H9 (cell line): Measurements from ENCODE around the gene IGF2R. TPM values are rescaled to one million over a fixed set of nuclear protein-coding genes. Genes with fewer than 3 reads are reported as not detected.

Experiments
- DNase-seq: peaks from one replicate; pipeline ENCODE4 v3.0.0-alpha.2; 2017
- H2AFZ ChIP-seq: one replicate; pipeline ENCODE4 v1.6.1; 2013; ENCODE audit warnings: mild to moderate bottlenecking, low read length, control low read depth, moderate library complexity
- H2AK5ac ChIP-seq: 2 replicates; pipeline ENCODE4 v1.6.1; 2013; ENCODE audit warnings: low read length, control low read depth, mixed read lengths; ENCODE audit not compliant: insufficient read length
- H2BK120ac ChIP-seq: one replicate; pipeline ENCODE4 v1.6.1; 2013; ENCODE audit warnings: low read depth, mild to moderate bottlenecking, low read length, control low read depth, inconsistent platforms; ENCODE audit not compliant: poor library complexity, severe bottlenecking
- H2BK12ac ChIP-seq: 2 replicates; pipeline ENCODE4 v1.6.1; 2013; ENCODE audit warnings: low read length, control low read depth, mixed read lengths, low read depth; ENCODE audit not compliant: insufficient read length
- H2BK15ac ChIP-seq: 2 replicates; pipeline ENCODE4 v1.6.1; 2013; ENCODE audit warnings: low read depth, low read length, control low read depth
- H2BK20ac ChIP-seq: one replicate; pipeline ENCODE4 v1.6.1; 2013; ENCODE audit warnings: low read depth, mild to moderate bottlenecking, low read length, control low read depth, inconsistent platforms; ENCODE audit not compliant: poor library complexity, severe bottlenecking
- H2BK5ac ChIP-seq: 2 replicates; pipeline ENCODE4 v1.6.1; 2013; ENCODE audit warnings: low read length, control low read depth, mixed read lengths; ENCODE audit not compliant: insufficient read length
- H3K14ac ChIP-seq: 2 replicates; pipeline ENCODE4 v1.6.1; 2013; ENCODE audit warnings: low read length, control low read depth; ENCODE audit not compliant: insufficient read depth
- H3K18ac ChIP-seq: 2 replicates; pipeline ENCODE4 v1.6.1; 2013; ENCODE audit warnings: low read depth, mild to moderate bottlenecking, mixed read lengths, low read length, control low read depth; ENCODE audit not compliant: insufficient read length
- H3K23ac ChIP-seq: 2 replicates; pipeline ENCODE4 v1.6.1; 2013; ENCODE audit warnings: low read length, control low read depth, mixed read lengths, low read depth; ENCODE audit not compliant: insufficient read length
- H3K23me2 ChIP-seq: 2 replicates; pipeline ENCODE4 v1.6.1; 2013; ENCODE audit warnings: low read depth, mild to moderate bottlenecking, mixed read lengths, low read length, control low read depth; ENCODE audit not compliant: insufficient read length, poor library complexity, severe bottlenecking
- H3K27ac ChIP-seq: 2 replicates; pipeline ENCODE4 v1.5.1; 2013; ENCODE audit warnings: low read length, control low read depth, mixed read lengths, low read depth; ENCODE audit not compliant: insufficient read length
- H3K27me3 ChIP-seq: 2 replicates; pipeline ENCODE4 v1.6.1; 2013; ENCODE audit warnings: low read length, control low read depth, inconsistent platforms; ENCODE audit not compliant: insufficient read depth
- H3K4ac ChIP-seq: 2 replicates; pipeline ENCODE4 v1.6.1; 2013; ENCODE audit warnings: low read depth, mild to moderate bottlenecking, control low read depth, inconsistent platforms, low read length, moderate library complexity
- H3K4me1 ChIP-seq: 2 replicates; pipeline ENCODE4 v1.6.1; 2013; ENCODE audit warnings: low read length, control low read depth, inconsistent platforms; ENCODE audit not compliant: insufficient read depth
- H3K4me2 ChIP-seq: 2 replicates; pipeline ENCODE4 v1.6.1; 2013; ENCODE audit warnings: low read length, control low read depth, mixed read lengths; ENCODE audit not compliant: insufficient read length, insufficient read depth
- H3K56ac ChIP-seq: 2 replicates; pipeline ENCODE4 v1.6.1; 2013; ENCODE audit warnings: low read depth, mild to moderate bottlenecking, mixed read lengths, low read length, control low read depth; ENCODE audit not compliant: insufficient read length
- H3K79me1 ChIP-seq: 2 replicates; pipeline ENCODE4 v1.6.1; 2013; ENCODE audit warnings: low read depth, mild to moderate bottlenecking, moderate library complexity, low read length, control low read depth, inconsistent platforms; ENCODE audit not compliant: insufficient read depth, poor library complexity, severe bottlenecking
- H3K79me2 ChIP-seq: 2 replicates; pipeline ENCODE4 v1.6.1; 2013; ENCODE audit warnings: low read length, control low read depth, inconsistent platforms; ENCODE audit not compliant: insufficient read depth
- H3K9ac ChIP-seq: 2 replicates; pipeline ENCODE4 v1.6.1; 2013; ENCODE audit warnings: low read length, control low read depth, mixed read lengths; ENCODE audit not compliant: insufficient read length; ENCODE audit errors: extremely low read depth
- H3K9me3 ChIP-seq: one replicate; pipeline ENCODE4 v1.6.1; 2013; ENCODE audit warnings: low read depth, low read length, inconsistent platforms; ENCODE audit not compliant: control insufficient read depth
- H3T11ph ChIP-seq: one replicate; pipeline ENCODE4 v1.6.1; 2013; ENCODE audit warnings: mild to moderate bottlenecking, low read length, control low read depth, inconsistent platforms
- H4K20me1 ChIP-seq: one replicate; pipeline ENCODE4 v1.6.1; 2013; ENCODE audit not compliant: control insufficient read depth, insufficient read length, insufficient read depth
- H4K5ac ChIP-seq: 2 replicates; pipeline ENCODE4 v1.6.1; 2013; ENCODE audit warnings: low read depth, mild to moderate bottlenecking, mixed read lengths, low read length, control low read depth; ENCODE audit not compliant: insufficient read length
- H4K8ac ChIP-seq: replicated peaks from 2 replicates; pipeline ENCODE4 v1.6.1; 2013; ENCODE audit warnings: low read length, control low read depth, mixed read lengths, low read depth; ENCODE audit not compliant: insufficient read length
- H4K91ac ChIP-seq: 2 replicates; pipeline ENCODE4 v1.6.1; 2013; ENCODE audit warnings: low read depth, mild to moderate bottlenecking, moderate library complexity, mixed read lengths, low read length, control low read depth; ENCODE audit not compliant: insufficient read length
- H3K27ac Mint-ChIP-seq, 3 experiments: 2 replicates in 2 of 3; 3 replicates in 1 of 3; pipeline ENCODE4 v1.8.0; 2020 to 2021; ENCODE audit warnings: mixed read lengths in 3 of 3, mild to moderate bottlenecking in 1 of 3, moderate library complexity in 1 of 3
- H3K27me3 Mint-ChIP-seq: 2 replicates; pipeline ENCODE4 v1.8.0; 2021; ENCODE audit warnings: low read depth, mild to moderate bottlenecking, moderate library complexity, mixed read lengths
- H3K36me3 Mint-ChIP-seq, 3 experiments: 2 replicates in 2 of 3; 3 replicates in 1 of 3; pipeline ENCODE4 v1.8.0; 2020 to 2021; ENCODE audit warnings: low read depth in 3 of 3, mixed read lengths in 3 of 3; ENCODE audit not compliant: insufficient read depth in 1 of 3
- H3K4me1 Mint-ChIP-seq, 2 experiments: 2 replicates each; pipeline ENCODE4 v1.8.0; 2020; ENCODE audit warnings: mixed read lengths in 2 of 2
- H3K4me3 Mint-ChIP-seq, 2 experiments: 2 replicates in 1 of 2; 3 replicates in 1 of 2; pipeline ENCODE4 v1.8.0; 2020 to 2021; ENCODE audit warnings: mild to moderate bottlenecking in 2 of 2, mixed read lengths in 2 of 2, moderate library complexity in 1 of 2
- H3K9me3 Mint-ChIP-seq, 2 experiments: 2 replicates in 1 of 2; 3 replicates in 1 of 2; pipeline ENCODE4 v1.8.0; 2020; ENCODE audit warnings: mild to moderate bottlenecking in 2 of 2, mixed read lengths in 2 of 2, moderate library complexity in 1 of 2
- WGBS: extraction: QIAGEN DNeasy Blood & Tissue Kit; methylation state at CpG from one replicate; pipeline ENCODE4 v1.1.7; 2013; ENCODE audit warnings: missing lambda C conversion rate, low lambda C conversion rate, mixed read lengths; ENCODE audit not compliant: insufficient read length; ENCODE audit errors: extremely low coverage; 5-methylcytosine and 5-hydroxymethylcytosine counted together
- total RNA-seq: library from RNA; stranded (reverse); gene quantifications from 2 replicates; pipeline ENCODE4 v1.2.1, GENCODE V29; 2021
- TF ChIP-seq, protein P1 (sequence below): fragments of 200-600 bp; sonication (generic); conservative IDR thresholded peaks from 3 replicates; pipeline ENCODE4 v1.8.0; 2021; ENCODE audit warnings: antibody characterized with exemption, mild to moderate bottlenecking

Gene IGF2R
- total RNA-seq, 1 experiment from 2014 or later = 66.7 TPM

DNA sequence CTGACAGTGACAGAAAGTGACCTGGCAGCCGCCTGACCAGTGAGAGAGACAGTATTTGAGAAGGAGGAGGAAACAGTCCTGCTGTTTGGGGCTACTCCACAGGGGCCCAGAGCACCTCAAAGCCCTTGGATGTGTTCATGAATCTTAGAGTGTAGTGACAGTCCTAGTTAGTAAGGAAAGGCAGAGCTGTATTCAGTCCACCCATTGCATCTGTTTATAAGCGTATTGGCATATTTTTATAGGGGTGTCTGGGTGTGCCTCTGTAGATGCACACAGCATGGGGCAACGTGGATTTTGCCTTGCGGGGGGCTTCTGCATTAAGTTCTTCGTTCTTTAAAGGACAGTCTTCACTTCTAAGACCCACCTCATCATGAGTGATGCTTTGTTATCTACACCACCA is 108.1 kb downstream of the IGF2R start:
- H3K18ac ChIP-seq = no peak overlapping the region
- no peak overlapping the region for H4K8ac ChIP-seq
- no peaks in the 10 kb centered on the region for H3K4me1 ChIP-seq
- TF ChIP-seq, protein P1, sequence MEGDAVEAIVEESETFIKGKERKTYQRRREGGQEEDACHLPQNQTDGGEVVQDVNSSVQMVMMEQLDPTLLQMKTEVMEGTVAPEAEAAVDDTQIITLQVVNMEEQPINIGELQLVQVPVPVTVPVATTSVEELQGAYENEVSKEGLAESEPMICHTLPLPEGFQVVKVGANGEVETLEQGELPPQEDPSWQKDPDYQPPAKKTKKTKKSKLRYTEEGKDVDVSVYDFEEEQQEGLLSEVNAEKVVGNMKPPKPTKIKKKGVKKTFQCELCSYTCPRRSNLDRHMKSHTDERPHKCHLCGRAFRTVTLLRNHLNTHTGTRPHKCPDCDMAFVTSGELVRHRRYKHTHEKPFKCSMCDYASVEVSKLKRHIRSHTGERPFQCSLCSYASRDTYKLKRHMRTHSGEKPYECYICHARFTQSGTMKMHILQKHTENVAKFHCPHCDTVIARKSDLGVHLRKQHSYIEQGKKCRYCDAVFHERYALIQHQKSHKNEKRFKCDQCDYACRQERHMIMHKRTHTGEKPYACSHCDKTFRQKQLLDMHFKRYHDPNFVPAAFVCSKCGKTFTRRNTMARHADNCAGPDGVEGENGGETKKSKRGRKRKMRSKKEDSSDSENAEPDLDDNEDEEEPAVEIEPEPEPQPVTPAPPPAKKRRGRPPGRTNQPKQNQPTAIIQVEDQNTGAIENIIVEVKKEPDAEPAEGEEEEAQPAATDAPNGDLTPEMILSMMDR = no peak
- no peaks in the 10 kb centered on the region for H4K20me1 ChIP-seq
- H3K4me2 ChIP-seq = no peak overlapping the region
- no peak for DNase-seq
- H3K79me2 ChIP-seq = no peaks in the 10 kb centered on the region
- Mint-ChIP-seq H3K4me3 (no peak overlapping the region), H3K27ac (no peak overlapping the region; a peak in 1 of 7 replicates), H3K9me3 (peaks cover 5 to 8% of the 10 kb centered on the region in 2 experiments), H3K36me3 (peaks cover 71 to 93% (median 85%) of the 10 kb centered on the region in 3 experiments), H3K4me1 (peaks cover 3 to 4% of the 10 kb centered on the region in 2 experiments; a peak in 2 of 4 replicates), H3K27me3 (no peaks in the 10 kb centered on the region)
- H2BK15ac ChIP-seq = no peak overlapping the region
- no peak overlapping the region for H2AK5ac ChIP-seq
- no peak overlapping the region for H4K5ac ChIP-seq
- no peak overlapping the region for H2BK120ac ChIP-seq
- no peak overlapping the region for H3K23ac ChIP-seq
- no peaks in the 10 kb centered on the region for H3K23me2 ChIP-seq
- no peak overlapping the region for H2BK20ac ChIP-seq
- H4K91ac ChIP-seq = no peak overlapping the region
- H2BK5ac ChIP-seq = no peak overlapping the region
- no peaks in the 10 kb centered on the region for H3K27me3 ChIP-seq
- no peak overlapping the region for H2BK12ac ChIP-seq
- H3T11ph ChIP-seq = no peak overlapping the region
- no peak overlapping the region for H3K27ac ChIP-seq
- peaks cover 9% of the 10 kb centered on the region for H3K9me3 ChIP-seq
- no CpG with 5 or more reads among the region's 5 CpGs for WGBS
- H3K56ac ChIP-seq = no peak overlapping the region
- H3K4ac ChIP-seq = no peak overlapping the region
- H3K14ac ChIP-seq = no peak overlapping the region
- H3K79me1 ChIP-seq = no peaks in the 10 kb centered on the region
- no peak overlapping the region for H3K9ac ChIP-seq
- H2AFZ ChIP-seq = no peak overlapping the region
